ENCODE results near the gene FERMT1. TPM values are rescaled to one million over a fixed set of nuclear protein-coding genes. Genes with fewer than 3 reads are reported as not detected.

Gene FERMT1
- total RNA-seq, 1 donor from 2014 or later = 0.27 TPM

GRCh38 chr20:6099819-6100218 is 23.0 kb downstream of the FERMT1 start:
- no peaks in the 10 kb centered on the region for H3K36me3 Mint-ChIP-seq (ENCODE audit: unreplicated experiment)
- H3K27me3 Mint-ChIP-seq (ENCODE audit: unreplicated experiment) = peaks cover 6% of the 10 kb centered on the region
- H3K9me3 Mint-ChIP-seq (ENCODE audit: unreplicated experiment) = no peaks in the 10 kb centered on the region
- H3K27ac Mint-ChIP-seq (ENCODE audit: unreplicated experiment) = no peak overlapping the region
- DNase-seq (ENCODE audit: extremely low spot score, unreplicated experiment) = no peak
- no peaks in the 10 kb centered on the region for H3K4me1 Mint-ChIP-seq (ENCODE audit: unreplicated experiment)
- H3K4me3 Mint-ChIP-seq (ENCODE audit: unreplicated experiment) = no peak overlapping the region
- no peak for TF ChIP-seq CTCF (IDR thresholded peaks at IDR 0.05)

- Mint-ChIP-seq H3K4me1 (ENCODE audit: unreplicated experiment) (no peaks in the 10 kb centered on the region), H3K27me3 (ENCODE audit: unreplicated experiment) (peaks cover 2% of the 10 kb centered on the region), H3K27ac (ENCODE audit: unreplicated experiment) (no peak overlapping the region), H3K4me3 (ENCODE audit: unreplicated experiment) (no peak overlapping the region), H3K36me3 (ENCODE audit: unreplicated experiment) (no peaks in the 10 kb centered on the region), H3K9me3 (ENCODE audit: unreplicated experiment) (no peaks in the 10 kb centered on the region)
- TF ChIP-seq CTCF (IDR thresholded peaks at IDR 0.05) = no peak
- DNase-seq (ENCODE audit: extremely low spot score, unreplicated experiment) = no peak
Observed at GRCh38 chr20:6095409-6095808, 27.4 kb downstream of the FERMT1 start.

GRCh38 chr20:6094565-6094964 is 28.3 kb downstream of the FERMT1 start:
- peaks cover 5% of the 10 kb centered on the region for H3K27me3 Mint-ChIP-seq (ENCODE audit: unreplicated experiment)
- DNase-seq (ENCODE audit: extremely low spot score, unreplicated experiment) = no peak
- no peak for TF ChIP-seq CTCF (IDR thresholded peaks at IDR 0.05)
- no peaks in the 10 kb centered on the region for H3K4me1 Mint-ChIP-seq (ENCODE audit: unreplicated experiment)
- H3K9me3 Mint-ChIP-seq (ENCODE audit: unreplicated experiment) = no peaks in the 10 kb centered on the region
- no peak overlapping the region for H3K27ac Mint-ChIP-seq (ENCODE audit: unreplicated experiment)
- no peak overlapping the region for H3K4me3 Mint-ChIP-seq (ENCODE audit: unreplicated experiment)
- no peaks in the 10 kb centered on the region for H3K36me3 Mint-ChIP-seq (ENCODE audit: unreplicated experiment)

- Mint-ChIP-seq H3K27ac (ENCODE audit: unreplicated experiment) (no peak overlapping the region), H3K27me3 (ENCODE audit: unreplicated experiment) (peaks cover 5% of the 10 kb centered on the region), H3K36me3 (ENCODE audit: unreplicated experiment) (no peaks in the 10 kb centered on the region), H3K4me3 (ENCODE audit: unreplicated experiment) (no peak overlapping the region), H3K4me1 (ENCODE audit: unreplicated experiment) (no peaks in the 10 kb centered on the region), H3K9me3 (ENCODE audit: unreplicated experiment) (no peaks in the 10 kb centered on the region)
- DNase-seq (ENCODE audit: extremely low spot score, unreplicated experiment) = no peak
- TF ChIP-seq CTCF (IDR thresholded peaks at IDR 0.05) = no peak
Observed at GRCh38 chr20:6094063-6094462, 28.8 kb downstream of the FERMT1 start.

GRCh38 chr20:6091661-6092060 is 31.2 kb downstream of the FERMT1 start:
- Mint-ChIP-seq H3K9me3 (ENCODE audit: unreplicated experiment) (no peaks in the 10 kb centered on the region), H3K4me3 (ENCODE audit: unreplicated experiment) (no peak overlapping the region), H3K27me3 (ENCODE audit: unreplicated experiment) (peaks cover 5% of the 10 kb centered on the region), H3K36me3 (ENCODE audit: unreplicated experiment) (no peaks in the 10 kb centered on the region), H3K4me1 (ENCODE audit: unreplicated experiment) (no peaks in the 10 kb centered on the region), H3K27ac (ENCODE audit: unreplicated experiment) (no peak overlapping the region)
- DNase-seq (ENCODE audit: extremely low spot score, unreplicated experiment) = no peak
- no peak for TF ChIP-seq CTCF (IDR thresholded peaks at IDR 0.05)

Measured in osteocyte (in vitro differentiated cells).